CD4-positive, alpha-beta T cell treated with Interleukin-4 for 1 hour (primary cell): ENCODE data around the gene SIGLEC7.
"Not testable (repeated sequence)": the region's sequence is repeated elsewhere in the genome, so short reads cannot be mapped to it uniquely, and the experiment has no call there.

Experiments used
- DNase-seq, 2 donors: peaks; one replicate each; pipeline ENCODE4 v3.0.0-alpha.2; 2020 to 2022

SIGLEC7 gene

GRCh38 chr19:51139299-51140014, 2.6 kb upstream of the SIGLEC7 start:
- no peak for DNase-seq

- DNase-seq: no peak
Observed at GRCh38 chr19:51140441-51140840, 1.7 kb upstream of the SIGLEC7 start.

- DNase-seq: no peak
Observed at GRCh38 chr19:51141181-51141580, 920 bp upstream of the SIGLEC7 start.

GRCh38 chr19:51142809-51143475, 841 bp downstream of the SIGLEC7 start:
- not testable (repeated sequence) for DNase-seq

GRCh38 chr19:51143486-51143885, 1.4 kb downstream of the SIGLEC7 start:
- DNase-seq: no peak

GRCh38 chr19:51144482-51145045, 2.5 kb downstream of the SIGLEC7 start:
- no peak for DNase-seq

GRCh38 chr19:51145916-51146493, 3.9 kb downstream of the SIGLEC7 start:
- no peak for DNase-seq

- no peak for DNase-seq
Observed at GRCh38 chr19:51146751-51147150, 4.7 kb downstream of the SIGLEC7 start.

- DNase-seq: no peak
Observed at GRCh38 chr19:51147663-51148062, 5.6 kb downstream of the SIGLEC7 start.

- no peak for DNase-seq
Observed at GRCh38 chr19:51148580-51148979, 6.5 kb downstream of the SIGLEC7 start.

GRCh38 chr19:51150627-51151026, 8.5 kb downstream of the SIGLEC7 start:
- no peak for DNase-seq

GRCh38 chr19:51156710-51157109, 14.6 kb downstream of the SIGLEC7 start:
- no peak for DNase-seq

- DNase-seq: no peak
Observed at GRCh38 chr19:51157265-51157664, 15.2 kb downstream of the SIGLEC7 start.

GRCh38 chr19:51158474-51159129, 16.5 kb downstream of the SIGLEC7 start:
- peak; percentile 69 to 72 for DNase-seq

GRCh38 chr19:51159656-51160055, 17.6 kb downstream of the SIGLEC7 start:
- DNase-seq: no peak

- DNase-seq: no peak
Observed at GRCh38 chr19:51161266-51161665, 19.2 kb downstream of the SIGLEC7 start.

GRCh38 chr19:51161867-51162496, 19.9 kb downstream of the SIGLEC7 start:
- no peak for DNase-seq

- DNase-seq: no peak
Observed at GRCh38 chr19:51163257-51163656, 21.2 kb downstream of the SIGLEC7 start.

- no peak for DNase-seq
Observed at GRCh38 chr19:51164215-51164614, 22.1 kb downstream of the SIGLEC7 start.

- peak; percentile 42 to 62 for DNase-seq
Observed at GRCh38 chr19:51166846-51167490, 24.9 kb downstream of the SIGLEC7 start.

GRCh38 chr19:51168564-51169282, 26.6 kb downstream of the SIGLEC7 start:
- DNase-seq: no peak
